Astrocyte (in vitro differentiated cells and primary cell): Measurements from ENCODE around the gene CTBP1.

Experiments
- EZH2 ChIP-seq: IDR thresholded peaks from 2 replicates; pipeline ENCODE4 v1.6.1; 2012; ENCODE audit warnings: mild to moderate bottlenecking, low read length, inconsistent platforms; ENCODE audit not compliant: insufficient read depth
- TF ChIP-seq, protein P1 (sequence below): IDR thresholded peaks from 2 replicates; pipeline ENCODE4 v1.5.1; 2011; ENCODE audit warnings: low read depth, mild to moderate bottlenecking, inconsistent platforms, low read length, moderate library complexity; ENCODE audit not compliant: insufficient read depth

DNA sequence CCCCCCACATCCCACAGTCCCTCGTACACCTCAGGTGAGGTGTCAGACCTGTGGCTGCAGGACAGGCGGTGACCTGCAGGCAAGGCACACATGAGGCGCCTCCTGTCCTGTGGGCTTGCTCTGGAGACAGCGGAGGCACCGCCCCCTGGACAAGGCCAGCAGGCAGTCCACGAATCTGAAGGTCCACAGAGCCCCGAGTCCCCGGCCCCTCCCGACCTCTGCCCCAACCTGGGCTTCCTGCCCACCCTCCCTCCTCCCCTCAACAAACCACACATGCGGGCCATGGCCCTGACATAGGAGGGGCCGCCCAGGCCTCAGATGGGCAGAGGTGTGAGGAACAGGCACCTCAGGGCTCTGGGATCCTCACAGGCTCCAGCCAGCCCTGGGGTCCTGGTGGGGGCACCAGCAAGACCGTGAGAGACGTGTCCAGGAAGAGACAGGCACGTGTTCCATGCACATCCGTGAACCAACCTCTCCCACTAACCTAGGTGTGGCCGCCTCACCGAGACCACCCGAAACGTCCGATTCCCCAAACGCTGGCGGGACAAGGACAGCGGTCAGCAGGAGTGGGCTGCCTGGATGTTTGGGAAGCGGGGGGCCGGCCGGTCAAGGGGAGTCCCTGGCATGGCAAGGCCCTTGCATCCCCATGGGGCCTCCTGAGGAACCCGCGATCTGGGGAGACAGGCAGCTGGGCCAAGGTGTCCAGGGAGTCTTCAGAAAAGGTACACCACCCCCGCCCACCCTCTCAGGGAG, 25.8 kb downstream of the CTBP1 start:
- TF ChIP-seq, protein P1, sequence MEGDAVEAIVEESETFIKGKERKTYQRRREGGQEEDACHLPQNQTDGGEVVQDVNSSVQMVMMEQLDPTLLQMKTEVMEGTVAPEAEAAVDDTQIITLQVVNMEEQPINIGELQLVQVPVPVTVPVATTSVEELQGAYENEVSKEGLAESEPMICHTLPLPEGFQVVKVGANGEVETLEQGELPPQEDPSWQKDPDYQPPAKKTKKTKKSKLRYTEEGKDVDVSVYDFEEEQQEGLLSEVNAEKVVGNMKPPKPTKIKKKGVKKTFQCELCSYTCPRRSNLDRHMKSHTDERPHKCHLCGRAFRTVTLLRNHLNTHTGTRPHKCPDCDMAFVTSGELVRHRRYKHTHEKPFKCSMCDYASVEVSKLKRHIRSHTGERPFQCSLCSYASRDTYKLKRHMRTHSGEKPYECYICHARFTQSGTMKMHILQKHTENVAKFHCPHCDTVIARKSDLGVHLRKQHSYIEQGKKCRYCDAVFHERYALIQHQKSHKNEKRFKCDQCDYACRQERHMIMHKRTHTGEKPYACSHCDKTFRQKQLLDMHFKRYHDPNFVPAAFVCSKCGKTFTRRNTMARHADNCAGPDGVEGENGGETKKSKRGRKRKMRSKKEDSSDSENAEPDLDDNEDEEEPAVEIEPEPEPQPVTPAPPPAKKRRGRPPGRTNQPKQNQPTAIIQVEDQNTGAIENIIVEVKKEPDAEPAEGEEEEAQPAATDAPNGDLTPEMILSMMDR, result no peak
- TF ChIP-seq EZH2, result no peak
